ENCODE results near the gene ZBTB22. TPM values are rescaled to one million over a fixed set of nuclear protein-coding genes. Genes with fewer than 3 reads are reported as not detected.

The ZBTB22 gene
- total and polyA plus RNA-seq, 4 donors: 1.6 to 7.8 (median 4.7) TPM

GRCh38 chr6:33273924-33274902 lies 43.3 kb downstream of the ZBTB22 start:
- Histone ChIP-seq H3K36me3 (ENCODE audit: control insufficient read depth in 4 of 4, insufficient read depth in 3 of 4, low read depth in 1 of 4, low read length in 3 of 4) (peaks cover 0 to 29% (median 12%) of the 10 kb centered on the region in 4 donors), H3K4me1 (ENCODE audit: control insufficient read depth in 4 of 4, insufficient read depth in 4 of 4, low read length in 3 of 4) (peaks cover 9 to 54% (median 42%) of the 10 kb centered on the region in 4 donors), H3K4me3 (ENCODE audit: low read depth in 1 of 3, low read length in 3 of 3) (no peak overlapping the region), H3K9me3 (ENCODE audit: control insufficient read depth in 4 of 4, low read length in 3 of 4) (no peaks in the 10 kb centered on the region), H3K9ac (ENCODE audit: low read depth in 1 of 2, low read length in 2 of 2) (no peak overlapping the region), H3K27ac (ENCODE audit: low read depth in 1 of 2, low read length in 2 of 2) (no peak overlapping the region), H3K27me3 (ENCODE audit: control insufficient read depth in 4 of 4, insufficient read depth in 4 of 4, low read length in 3 of 4) (no peaks in the 10 kb centered on the region)
- DNase-seq (ENCODE audit: low spot score): no peak
- WGBS: 59% methylated on average over 14 of the region's 14 CpGs
- TF ChIP-seq YY1 (IDR thresholded peaks at IDR 0.05) (no peak), CTCF (IDR thresholded peaks at IDR 0.05; ENCODE audit: low read depth, low read length, missing input control) (no peak), FOXA1 (IDR thresholded peaks at IDR 0.05) (no peak), FOXA2 (IDR thresholded peaks at IDR 0.05) (peak; percentile 26), HNF4A (conservative IDR thresholded peaks at IDR 0.05) (peak in 1 of 2 donors; percentile 57), GABPA (IDR thresholded peaks at IDR 0.05 in 1 of 2, conservative IDR thresholded peaks at IDR 0.05 in 1 of 2) (peak in 1 of 2 donors; percentile 39), RXRA (IDR thresholded peaks at IDR 0.05) (no peak), MAX (IDR thresholded peaks at IDR 0.05) (no peak), JUND (IDR thresholded peaks at IDR 0.05) (no peak)

GRCh38 chr6:33273129-33273923 lies 44.2 kb downstream of the ZBTB22 start:
- no peaks in the 10 kb centered on the region for H3K27me3 ChIP-seq (ENCODE audit: control insufficient read depth in 4 of 4, insufficient read depth in 4 of 4, low read length in 3 of 4)
- H3K27ac ChIP-seq (ENCODE audit: low read depth in 1 of 2, low read length in 2 of 2): no peak overlapping the region
- WGBS: 57% methylated on average over 11 of the region's 11 CpGs
- H3K4me1 ChIP-seq (ENCODE audit: control insufficient read depth in 4 of 4, insufficient read depth in 4 of 4, low read length in 3 of 4): peaks cover 9 to 54% (median 42%) of the 10 kb centered on the region in 4 donors
- no peaks in the 10 kb centered on the region for H3K9me3 ChIP-seq (ENCODE audit: control insufficient read depth in 4 of 4, low read length in 3 of 4)
- DNase-seq (ENCODE audit: low spot score): no peak
- peak overlapping the region; percentile 70 to 97 for H3K9ac ChIP-seq (ENCODE audit: low read depth in 1 of 2, low read length in 2 of 2)
- no peak for TF ChIP-seq HNF4G (IDR thresholded peaks at IDR 0.05)
- no peak for TF ChIP-seq ZBTB33 (IDR thresholded peaks at IDR 0.05)
- peak overlapping the region; percentile 4 to 97 (median 64) for H3K4me3 ChIP-seq (ENCODE audit: low read depth in 1 of 3, low read length in 3 of 3)
- H3K36me3 ChIP-seq (ENCODE audit: control insufficient read depth in 4 of 4, insufficient read depth in 3 of 4, low read depth in 1 of 4, low read length in 3 of 4): peaks cover 0 to 34% (median 18%) of the 10 kb centered on the region in 4 donors

Measured in liver (tissue), 9 donors.